Muscle of arm (tissue), 12 donors: ENCODE data around the gene NAA60. TPM values are rescaled to one million over a fixed set of nuclear protein-coding genes. Genes with fewer than 3 reads are reported as not detected.
A peak's percentile ranks its signal among the peaks of the same experiment; 100 is the strongest.

Experiments
- DNase-seq: peaks from one replicate; pipeline ENCODE4 v3.0.0-alpha.2; 2013
- polyA plus RNA-seq, 12 donors: library from polyadenylated mRNA; unstranded; fragments of 120-200 nt; gene quantifications; one replicate each; pipeline ENCODE4 v1.2.1, GENCODE V29; 2013; ENCODE audit not compliant: insufficient read length in 12 of 12

Gene NAA60
- polyA plus RNA-seq, 12 donors = 27.7 to 56.1 (median 33.1) TPM; not detected in 1

DNA sequence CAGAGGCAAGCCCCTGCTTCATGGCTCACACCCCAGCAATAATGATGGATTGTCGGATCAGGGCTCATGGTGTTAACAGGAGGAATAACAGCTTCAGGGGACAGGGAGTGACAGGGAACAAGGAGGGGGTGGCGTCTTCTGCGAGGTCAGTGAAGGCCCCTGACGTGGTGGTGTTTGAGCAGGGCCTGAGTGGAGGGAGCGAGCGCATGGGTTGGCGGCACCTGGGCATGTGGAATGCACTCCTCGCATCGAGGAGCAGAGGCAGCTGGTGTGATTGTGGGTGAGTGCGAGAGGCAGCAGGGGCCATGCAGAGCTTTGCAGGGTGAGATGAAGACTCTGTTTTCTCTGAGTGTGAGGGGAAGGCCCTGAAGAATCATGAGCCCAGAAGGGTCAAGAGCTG, 90.6 kb downstream of the NAA60 start:
- DNase-seq = no peak

DNA sequence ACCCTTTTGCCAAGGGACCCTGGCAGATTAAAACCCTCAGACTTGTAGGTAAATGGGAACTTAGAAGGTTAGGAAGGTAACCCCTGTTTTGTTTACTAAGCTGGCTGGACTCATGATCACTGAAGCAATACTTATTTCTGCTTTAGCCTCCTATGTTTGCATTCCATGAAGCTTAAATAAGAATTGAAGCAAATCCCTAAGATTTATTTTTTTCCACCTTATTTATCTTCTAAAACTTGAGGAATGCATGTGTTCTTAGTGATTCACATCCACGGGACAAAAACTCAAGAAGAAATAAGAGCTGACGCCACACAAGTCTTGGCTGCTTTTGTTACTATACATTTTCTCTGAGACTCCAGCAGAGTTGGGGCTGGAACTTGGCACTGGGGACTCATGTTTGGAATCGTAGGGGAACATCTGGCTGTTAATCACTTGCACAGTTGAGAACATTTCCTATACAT, 92.8 kb downstream of the NAA60 start:
- DNase-seq = peak; percentile 80

Other genes with a start within 250 kb of the NAA60 start
- gene ZNF200, start 208.5 kb upstream of the NAA60 start, polyA plus RNA-seq = 10 to 100 TPM in 1 of 12 donors, 1 to 10 TPM in 10, not detected in 1; 6.3 to 14.0 (median 7.6) TPM
- 1 to 10 TPM in 1 of 12 donors, under 1 TPM in 9, not detected in 2; 0.16 to 1.3 (median 0.25) TPM for gene MEFV, start 187.0 kb upstream of the NAA60 start, polyA plus RNA-seq
- gene ZNF263, start 160.2 kb upstream of the NAA60 start, polyA plus RNA-seq = 10 to 100 TPM in 11 of 12 donors, not detected in 1; 25.7 to 61.4 (median 28.3) TPM
- 10 to 100 TPM in 2 of 12 donors, 1 to 10 TPM in 9, not detected in 1; 7.8 to 19.9 (median 9.4) TPM for gene TIGD7, start 138.2 kb upstream of the NAA60 start, polyA plus RNA-seq
- 10 to 100 TPM in 11 of 12 donors, not detected in 1; 19.6 to 54.6 (median 32.0) TPM for gene ZNF75A, start 138.2 kb upstream of the NAA60 start, polyA plus RNA-seq
- under 1 TPM in 7 of 12 donors, not detected in 5; 0.20 to 0.70 (median 0.32) TPM for gene OR2C1, start 87.8 kb upstream of the NAA60 start, polyA plus RNA-seq
- gene ZSCAN32, start 42.7 kb upstream of the NAA60 start, polyA plus RNA-seq = 10 to 100 TPM in 8 of 12 donors, 1 to 10 TPM in 3, not detected in 1; 7.3 to 18.6 (median 12.5) TPM
- gene ZNF174, start 42.5 kb upstream of the NAA60 start, polyA plus RNA-seq = 10 to 100 TPM in 1 of 12 donors, 1 to 10 TPM in 10, not detected in 1; 7.3 to 10.6 (median 8.8) TPM
- 1 to 10 TPM in 10 of 12 donors, not detected in 2; 2.0 to 3.1 (median 2.4) TPM for gene ZNF597, start 176 bp upstream of the NAA60 start, polyA plus RNA-seq
- gene C16orf90, start 51.8 kb downstream of the NAA60 start, polyA plus RNA-seq = not detected
- gene CLUAP1, start 57.3 kb downstream of the NAA60 start, polyA plus RNA-seq = 10 to 100 TPM in 11 of 12 donors, not detected in 1; 15.6 to 29.4 (median 24.6) TPM
- gene NLRC3, start 133.7 kb downstream of the NAA60 start, polyA plus RNA-seq = 1 to 10 TPM in 3 of 12 donors, under 1 TPM in 7, not detected in 2; 0.79 to 2.4 (median 0.92) TPM
- 1 to 10 TPM in 11 of 12 donors, not detected in 1; 3.5 to 8.8 (median 4.2) TPM for gene SLX4, start 167.9 kb downstream of the NAA60 start, polyA plus RNA-seq
- 100 to 1,000 TPM in 1 of 12 donors, 10 to 100 TPM in 11; 12.8 to 116 (median 18.0) TPM for gene DNASE1, start 211.0 kb downstream of the NAA60 start, polyA plus RNA-seq